ENCODE results near the gene PKLR. TPM values are rescaled to one million over a fixed set of nuclear protein-coding genes. Genes with fewer than 3 reads are reported as not detected.

Gene PKLR
- total and polyA plus RNA-seq, 2 of the 4 experiments (the other 2 are of a cell fraction), result 0.03 TPM; not detected in 1

GRCh38 chr1:155321639-155322503, 20.6 kb upstream of the PKLR start (continued):
- no peak for TF ChIP-seq RFX5 (IDR thresholded peaks at IDR 0.05; ENCODE audit: low read depth, low read length)
- TF ChIP-seq RCOR1 (IDR thresholded peaks at IDR 0.05; ENCODE audit: insufficient replicate concordance, low read length), result no peak
